ENCODE results near the gene KRTAP5-1. TPM values are rescaled to one million over a fixed set of nuclear protein-coding genes. Genes with fewer than 3 reads are reported as not detected.

The KRTAP5-1 gene
- total RNA-seq, 1 donor, result not detected

GRCh38 chr11:1565173-1565903 is 19.7 kb downstream of the KRTAP5-1 start:
- peaks cover 34% of the 10 kb centered on the region for H4K20me1 ChIP-seq (ENCODE audit: insufficient read depth, low read length)
- no peaks in the 10 kb centered on the region for H3K79me2 ChIP-seq (ENCODE audit: insufficient read depth, low read length)
- H3K36me3 ChIP-seq (ENCODE audit: insufficient read depth, low read length), result no peaks in the 10 kb centered on the region
- H3K9me3 ChIP-seq (ENCODE audit: low read depth, low read length), result no peaks in the 10 kb centered on the region
- no peak overlapping the region for H2AFZ ChIP-seq (ENCODE audit: low read length)
- H3K27me3 ChIP-seq (ENCODE audit: insufficient read depth, low read length), result no peaks in the 10 kb centered on the region
- peak; percentile 83 for DNase-seq (ENCODE audit: insufficient read length, low spot score, missing footprints)
- no peak for TF ChIP-seq CTCF (IDR thresholded peaks at IDR 0.05; ENCODE audit: extremely low read depth, low read depth, low read length)
- H3K4me3 ChIP-seq (ENCODE audit: insufficient read depth, low read length), result no peak overlapping the region
- H3K4me1 ChIP-seq (ENCODE audit: insufficient read depth, low read length), result no peaks in the 10 kb centered on the region
- no peak overlapping the region for H3K27ac ChIP-seq (ENCODE audit: low read depth, low read length)
- H3K4me2 ChIP-seq (ENCODE audit: insufficient read depth, low read length), result no peak overlapping the region

GRCh38 chr11:1564535-1565172 is 20.4 kb downstream of the KRTAP5-1 start:
- H4K20me1 ChIP-seq (ENCODE audit: insufficient read depth, low read length), result peaks cover 29% of the 10 kb centered on the region
- H3K4me1 ChIP-seq (ENCODE audit: insufficient read depth, low read length), result peaks cover under 1% of the 10 kb centered on the region
- H3K4me3 ChIP-seq (ENCODE audit: insufficient read depth, low read length), result no peak overlapping the region
- H3K4me2 ChIP-seq (ENCODE audit: insufficient read depth, low read length), result no peak overlapping the region
- peak; percentile 99 for DNase-seq (ENCODE audit: insufficient read length, low spot score, missing footprints)
- H2AFZ ChIP-seq (ENCODE audit: low read length), result no peak overlapping the region
- no peak overlapping the region for H3K27ac ChIP-seq (ENCODE audit: low read depth, low read length)
- H3K9me3 ChIP-seq (ENCODE audit: low read depth, low read length), result no peaks in the 10 kb centered on the region
- no peak for TF ChIP-seq CTCF (IDR thresholded peaks at IDR 0.05; ENCODE audit: extremely low read depth, low read depth, low read length)
- H3K27me3 ChIP-seq (ENCODE audit: insufficient read depth, low read length), result no peaks in the 10 kb centered on the region
- no peaks in the 10 kb centered on the region for H3K79me2 ChIP-seq (ENCODE audit: insufficient read depth, low read length)
- H3K36me3 ChIP-seq (ENCODE audit: insufficient read depth, low read length), result no peaks in the 10 kb centered on the region

- Histone ChIP-seq H3K36me3 (ENCODE audit: insufficient read depth, low read length) (no peaks in the 10 kb centered on the region), H3K4me3 (ENCODE audit: insufficient read depth, low read length) (no peak overlapping the region), H3K4me1 (ENCODE audit: insufficient read depth, low read length) (peaks cover 8% of the 10 kb centered on the region), H3K79me2 (ENCODE audit: insufficient read depth, low read length) (no peaks in the 10 kb centered on the region), H3K9me3 (ENCODE audit: low read depth, low read length) (no peaks in the 10 kb centered on the region), H4K20me1 (ENCODE audit: insufficient read depth, low read length) (peaks cover 23% of the 10 kb centered on the region), H3K27me3 (ENCODE audit: insufficient read depth, low read length) (no peaks in the 10 kb centered on the region), H3K4me2 (ENCODE audit: insufficient read depth, low read length) (no peak overlapping the region), H2AFZ (ENCODE audit: low read length) (no peak overlapping the region), H3K27ac (ENCODE audit: low read depth, low read length) (no peak overlapping the region)
- peak; percentile 71 for DNase-seq (ENCODE audit: insufficient read length, low spot score, missing footprints)
- no peak for TF ChIP-seq CTCF (IDR thresholded peaks at IDR 0.05; ENCODE audit: extremely low read depth, low read depth, low read length)
Observed at GRCh38 chr11:1563697-1564534, 21.2 kb downstream of the KRTAP5-1 start.

All from osteoblast (primary cell).